GM12874 (cell line): ENCODE data around the gene DAP3.

Experiments used
- CTCF ChIP-seq: IDR thresholded peaks from 2 replicates; pipeline ENCODE4 v1.5.1; 2011; ENCODE audit warnings: low read depth, mild to moderate bottlenecking, control low read depth, low read length, moderate library complexity; ENCODE audit not compliant: insufficient read depth

Gene DAP3

GRCh38 chr1:155709391-155709790, 20.5 kb downstream of the DAP3 start:
- no peak for TF ChIP-seq CTCF

GRCh38 chr1:155713075-155713474, 24.2 kb downstream of the DAP3 start:
- TF ChIP-seq CTCF: no peak

GRCh38 chr1:155715777-155716176, 26.9 kb downstream of the DAP3 start:
- no peak for TF ChIP-seq CTCF

- TF ChIP-seq CTCF: no peak
Observed at GRCh38 chr1:155717041-155717440, 28.1 kb downstream of the DAP3 start.

- TF ChIP-seq CTCF: no peak
Observed at GRCh38 chr1:155719703-155720102, 30.8 kb downstream of the DAP3 start.

GRCh38 chr1:155725142-155725541, 36.3 kb downstream of the DAP3 start:
- no peak for TF ChIP-seq CTCF

- peak; percentile 65 for TF ChIP-seq CTCF
Observed at GRCh38 chr1:155729031-155729898, 40.4 kb downstream of the DAP3 start.

- no peak for TF ChIP-seq CTCF
Observed at GRCh38 chr1:155740995-155741394, 52.1 kb downstream of the DAP3 start.
